GM18873 (cell line): ENCODE measurements around the gene EVA1C.
A peak's percentile ranks its signal among the peaks of the same experiment; 100 is the strongest.
"Not testable (repeated sequence)": the region's sequence is repeated elsewhere in the genome, so short reads cannot be mapped to it uniquely, and the experiment has no call there.

Source experiments
- ATAC-seq: cut with Tn5 transposase; IDR thresholded peaks from one replicate; pipeline ENCODE4 v1.9.1; 2021; ENCODE audit warnings: mild to moderate bottlenecking, moderate library complexity, moderate number of reproducible peaks; ENCODE audit not compliant: unreplicated experiment, low FRiP score

EVA1C gene

GRCh38 chr21:32389337-32390015 is 23.0 kb upstream of the EVA1C start:
- no peak for ATAC-seq

- not testable (repeated sequence) for ATAC-seq
Observed at GRCh38 chr21:32390537-32391224, 21.8 kb upstream of the EVA1C start.

GRCh38 chr21:32391755-32392154 is 20.8 kb upstream of the EVA1C start:
- no peak for ATAC-seq

- peak; percentile 40 for ATAC-seq
Observed at GRCh38 chr21:32392299-32392879, 20.1 kb upstream of the EVA1C start.

- ATAC-seq = peak; percentile 85
Observed at GRCh38 chr21:32392880-32393676, 19.4 kb upstream of the EVA1C start, which contains the start of gene URB1. Gene URB1, minus strand, starts transcription at chr21:32393012. Its CDS starts 102 bp downstream, at chr21:32392910.

GRCh38 chr21:32393677-32394001 is 18.9 kb upstream of the EVA1C start:
- no peak for ATAC-seq

- ATAC-seq = no peak
Observed at GRCh38 chr21:32403201-32403777, 9.2 kb upstream of the EVA1C start.

- no peak for ATAC-seq
Observed at GRCh38 chr21:32406405-32406804, 6.1 kb upstream of the EVA1C start.

GRCh38 chr21:32410291-32410690 is 2.2 kb upstream of the EVA1C start:
- ATAC-seq = no peak

- ATAC-seq = no peak
Observed at GRCh38 chr21:32410916-32411315, 1.6 kb upstream of the EVA1C start.

GRCh38 chr21:32411350-32412161 is 950 bp upstream of the EVA1C start:
- no peak for ATAC-seq

GRCh38 chr21:32413015-32413504 is 554 bp downstream of the EVA1C start:
- no peak for ATAC-seq

GRCh38 chr21:32413697-32414578 is 1.4 kb downstream of the EVA1C start:
- no peak for ATAC-seq

GRCh38 chr21:32414579-32415358 is 2.3 kb downstream of the EVA1C start:
- no peak for ATAC-seq

GRCh38 chr21:32415451-32416398 is 3.2 kb downstream of the EVA1C start:
- no peak for ATAC-seq

GRCh38 chr21:32418146-32418545 is 5.6 kb downstream of the EVA1C start:
- no peak for ATAC-seq

- no peak for ATAC-seq
Observed at GRCh38 chr21:32422064-32422463, 9.6 kb downstream of the EVA1C start.
